ENCODE measurements around the gene PLEKHM2. TPM values are rescaled to one million over a fixed set of nuclear protein-coding genes. Genes with fewer than 3 reads are reported as not detected.

Gene PLEKHM2
- polyA plus RNA-seq, 1 experiment, result 24.4 TPM

DNA sequence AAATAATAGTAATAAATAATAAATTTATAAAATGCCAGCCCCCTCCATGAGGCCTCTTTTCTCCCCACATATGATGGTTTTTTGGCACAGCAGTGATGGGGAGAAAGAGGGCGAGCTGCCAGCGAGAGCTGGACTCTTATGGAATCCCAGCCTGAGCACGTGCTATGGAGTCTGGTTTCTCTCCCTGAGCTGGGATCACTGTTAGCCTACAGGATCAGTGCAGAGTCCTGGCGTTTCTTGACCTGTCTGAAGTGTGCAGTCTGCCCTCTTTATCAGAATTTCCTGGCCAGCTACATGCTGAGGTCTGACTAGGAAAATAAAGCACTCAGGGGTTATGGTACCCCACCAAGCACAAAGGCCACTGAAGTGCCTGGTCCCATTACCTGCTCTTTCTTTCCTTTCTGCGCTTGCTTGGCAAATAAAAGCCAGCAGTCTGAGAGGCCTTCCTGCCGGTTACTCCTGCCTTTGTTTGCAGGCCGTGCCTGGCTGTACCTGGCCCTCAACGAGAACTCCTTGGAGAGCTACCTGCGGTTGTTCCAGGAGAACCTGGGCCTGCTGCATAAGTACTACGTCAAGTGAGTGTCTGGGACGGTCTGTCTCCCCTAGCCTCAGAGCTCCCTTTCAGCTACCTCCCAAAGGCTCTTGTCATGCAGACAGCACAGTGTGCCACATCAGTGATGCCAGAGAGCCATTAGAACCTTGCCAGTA, 33.5 kb downstream of the PLEKHM2 start:
- Histone ChIP-seq H3K4me3 (ENCODE audit: low read depth, low read length) (no peak overlapping the region), H3K9me3 (ENCODE audit: control insufficient read depth, insufficient read depth, low read length) (no peaks in the 10 kb centered on the region), H3K27me3 (ENCODE audit: control insufficient read depth, insufficient read depth, low read length) (no peaks in the 10 kb centered on the region), H3K27ac (ENCODE audit: low read depth, low read length) (no peak overlapping the region)
- CTCF ChIA-PET, result interaction anchor here (0.7 kb wide), 1 partner anchor 9 kb away, joined by 3 read pairs; no protein-coding TSS in a partner anchor
- POLR2A ChIA-PET, result no interaction called here
- TF ChIP-seq, protein P1, sequence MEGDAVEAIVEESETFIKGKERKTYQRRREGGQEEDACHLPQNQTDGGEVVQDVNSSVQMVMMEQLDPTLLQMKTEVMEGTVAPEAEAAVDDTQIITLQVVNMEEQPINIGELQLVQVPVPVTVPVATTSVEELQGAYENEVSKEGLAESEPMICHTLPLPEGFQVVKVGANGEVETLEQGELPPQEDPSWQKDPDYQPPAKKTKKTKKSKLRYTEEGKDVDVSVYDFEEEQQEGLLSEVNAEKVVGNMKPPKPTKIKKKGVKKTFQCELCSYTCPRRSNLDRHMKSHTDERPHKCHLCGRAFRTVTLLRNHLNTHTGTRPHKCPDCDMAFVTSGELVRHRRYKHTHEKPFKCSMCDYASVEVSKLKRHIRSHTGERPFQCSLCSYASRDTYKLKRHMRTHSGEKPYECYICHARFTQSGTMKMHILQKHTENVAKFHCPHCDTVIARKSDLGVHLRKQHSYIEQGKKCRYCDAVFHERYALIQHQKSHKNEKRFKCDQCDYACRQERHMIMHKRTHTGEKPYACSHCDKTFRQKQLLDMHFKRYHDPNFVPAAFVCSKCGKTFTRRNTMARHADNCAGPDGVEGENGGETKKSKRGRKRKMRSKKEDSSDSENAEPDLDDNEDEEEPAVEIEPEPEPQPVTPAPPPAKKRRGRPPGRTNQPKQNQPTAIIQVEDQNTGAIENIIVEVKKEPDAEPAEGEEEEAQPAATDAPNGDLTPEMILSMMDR (IDR thresholded peaks at IDR 0.05; ENCODE audit: low read depth, low read length), result no peak
- no peak for DNase-seq (ENCODE audit: low read depth, low spot score)

DNA sequence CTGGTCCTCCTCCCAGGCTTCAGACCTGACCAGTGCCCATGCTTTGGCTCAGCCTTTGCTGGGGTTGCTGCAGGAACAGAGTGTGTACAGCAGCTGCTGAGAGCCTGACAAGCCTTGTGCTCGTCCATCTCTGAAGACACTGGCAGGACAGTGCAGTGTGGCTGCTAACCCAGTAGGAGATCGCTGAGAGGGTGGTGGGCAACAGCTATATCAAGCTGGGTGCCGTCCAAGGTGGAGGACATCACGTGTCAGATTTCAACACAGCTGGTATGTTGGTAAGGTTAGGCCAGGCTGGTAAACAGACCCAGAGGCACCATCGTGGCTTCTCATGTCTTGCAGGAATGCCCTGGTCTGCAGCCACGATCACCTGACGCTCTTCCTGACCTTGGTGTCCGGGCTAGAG, 34.1 kb downstream of the PLEKHM2 start:
- ChIA-PET POLR2A (no interaction called here), CTCF (interaction anchor here (0.7 kb wide), 1 partner anchor 9 kb away, joined by 3 read pairs; no protein-coding TSS in a partner anchor)
- Histone ChIP-seq H3K27me3 (ENCODE audit: control insufficient read depth, insufficient read depth, low read length) (no peaks in the 10 kb centered on the region), H3K9me3 (ENCODE audit: control insufficient read depth, insufficient read depth, low read length) (no peaks in the 10 kb centered on the region), H3K27ac (ENCODE audit: low read depth, low read length) (no peak overlapping the region), H3K4me3 (ENCODE audit: low read depth, low read length) (no peak overlapping the region)
- TF ChIP-seq, protein P1 (IDR thresholded peaks at IDR 0.05; ENCODE audit: low read depth, low read length), result no peak
- DNase-seq (ENCODE audit: low read depth, low spot score), result no peak

DNA sequence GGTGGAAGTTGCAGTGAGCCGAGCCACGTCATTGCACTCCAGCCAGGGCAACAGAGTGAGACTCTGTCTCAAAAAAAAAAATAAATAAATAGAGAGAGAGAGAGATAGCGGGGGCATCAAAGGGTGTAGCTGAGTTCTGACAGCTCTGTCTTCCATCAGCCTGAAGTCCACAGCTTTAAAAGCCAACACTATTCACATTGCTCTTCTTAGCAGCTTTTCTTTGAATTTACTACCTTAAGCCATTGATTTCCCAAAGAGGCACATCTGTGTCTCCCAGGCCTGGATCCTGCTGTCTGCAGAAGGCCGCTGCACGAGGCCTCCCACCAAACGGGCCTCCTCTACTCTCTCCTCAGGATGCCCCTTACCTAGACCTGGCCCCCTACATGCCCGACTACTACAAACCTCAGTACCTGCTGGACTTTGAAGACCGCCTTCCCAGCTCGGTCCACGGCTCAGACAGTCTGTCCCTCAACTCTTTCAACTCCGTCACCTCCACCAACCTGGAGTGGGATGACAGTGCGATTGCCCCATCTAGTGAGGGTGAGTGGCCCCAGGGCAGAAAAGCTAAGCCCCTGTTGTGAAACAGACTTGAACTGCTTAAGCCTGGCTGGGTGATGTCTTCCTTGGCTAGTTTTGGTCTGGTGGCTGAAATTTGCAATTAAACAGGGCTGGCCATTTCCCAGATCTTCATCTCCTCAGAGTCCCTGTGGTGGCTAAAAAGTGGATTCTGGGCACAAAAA, 35.4 kb downstream of the PLEKHM2 start:
- Histone ChIP-seq H3K27me3 (ENCODE audit: control insufficient read depth, insufficient read depth, low read length) (no peaks in the 10 kb centered on the region), H3K9me3 (ENCODE audit: control insufficient read depth, insufficient read depth, low read length) (no peaks in the 10 kb centered on the region; the same call in 1 of the 2 replicates), H3K4me3 (ENCODE audit: low read depth, low read length) (no peak overlapping the region), H3K27ac (ENCODE audit: low read depth, low read length) (no peak overlapping the region)
- ChIA-PET POLR2A (no interaction called here), CTCF (interaction anchor here (0.9 to 1.0 kb wide), 3 partner anchors 19 to 123 kb away, joined by 3 to 4 read pairs (median 3); no protein-coding TSS in a partner anchor)
- no peak for DNase-seq (ENCODE audit: low read depth, low spot score)
- TF ChIP-seq, protein P1 (IDR thresholded peaks at IDR 0.05; ENCODE audit: low read depth, low read length), result no peak

DNA sequence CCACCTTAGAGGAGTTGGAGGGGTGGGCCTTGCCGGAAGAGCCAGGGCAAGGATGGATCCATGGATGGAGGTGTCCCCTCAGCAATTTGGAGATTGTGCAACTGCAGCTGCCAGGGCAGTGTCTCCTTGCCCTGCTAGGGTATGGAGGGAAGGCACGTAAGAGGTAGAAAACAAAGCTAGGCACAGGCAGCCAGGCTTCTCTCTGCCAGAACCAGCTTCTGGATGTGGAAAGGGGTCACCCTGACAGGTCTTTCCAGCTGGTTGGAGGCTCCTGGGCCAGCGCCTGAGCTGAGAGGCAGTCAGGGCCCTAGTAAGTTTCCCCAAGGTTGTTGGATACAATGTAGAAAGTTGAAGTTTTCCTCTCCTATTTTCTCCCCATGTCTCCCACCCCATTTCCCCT, 36.7 kb downstream of the PLEKHM2 start:
- POLR2A ChIA-PET, result no interaction called here
- no peaks in the 10 kb centered on the region; the same call in 1 of the 2 replicates for H3K9me3 ChIP-seq (ENCODE audit: control insufficient read depth, insufficient read depth, low read length)
- no peak overlapping the region for H3K27ac ChIP-seq (ENCODE audit: low read depth, low read length)
- no peak for DNase-seq (ENCODE audit: low read depth, low spot score)
- H3K27me3 ChIP-seq (ENCODE audit: control insufficient read depth, insufficient read depth, low read length), result no peaks in the 10 kb centered on the region
- CTCF ChIA-PET, result interaction anchor here (0.6 kb wide), 1 partner anchor 21 kb away, joined by 3 read pairs; no protein-coding TSS in a partner anchor
- TF ChIP-seq, protein P1 (IDR thresholded peaks at IDR 0.05; ENCODE audit: low read depth, low read length), result no peak
- no peak overlapping the region for H3K4me3 ChIP-seq (ENCODE audit: low read depth, low read length)

DNA sequence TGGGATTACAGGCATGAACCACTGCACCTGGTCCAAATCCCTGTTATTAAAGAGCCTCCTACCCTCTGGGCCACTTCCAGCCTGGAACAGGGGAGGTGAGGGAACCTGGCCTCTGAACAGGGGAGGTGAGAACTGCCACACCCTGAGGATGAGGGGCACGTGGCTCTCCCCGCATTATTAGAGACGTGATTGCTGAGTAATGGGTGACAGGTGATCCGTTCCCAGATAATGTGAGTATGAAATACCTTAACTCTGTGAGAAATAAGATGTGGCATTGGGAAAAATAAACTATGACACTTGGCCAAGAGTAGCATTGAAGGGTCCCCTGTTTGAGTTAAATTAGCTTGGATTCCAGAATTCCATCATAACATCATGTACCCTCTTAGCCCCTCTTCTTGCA, 38.3 kb downstream of the PLEKHM2 start:
- no peak overlapping the region for H3K4me3 ChIP-seq (ENCODE audit: low read depth, low read length)
- H3K27me3 ChIP-seq (ENCODE audit: control insufficient read depth, insufficient read depth, low read length), result no peaks in the 10 kb centered on the region
- H3K27ac ChIP-seq (ENCODE audit: low read depth, low read length), result no peak overlapping the region
- TF ChIP-seq, protein P1 (IDR thresholded peaks at IDR 0.05; ENCODE audit: low read depth, low read length), result no peak
- ChIA-PET POLR2A (no interaction called here), CTCF (interaction anchor here (0.6 kb wide), 1 partner anchor 127 kb away, joined by 3 read pairs; no protein-coding TSS in a partner anchor)
- no peak for DNase-seq (ENCODE audit: low read depth, low spot score)
- H3K9me3 ChIP-seq (ENCODE audit: control insufficient read depth, insufficient read depth, low read length), result no peaks in the 10 kb centered on the region; the same call in 1 of the 2 replicates
